22Rv1 (cell line): ENCODE measurements around the gene SLFN12L.

ENCODE experiments used
- ZFX ChIP-seq: fragments of 450-650 bp; IDR thresholded peaks from 2 replicates; pipeline ENCODE4 v1.6.1; 2017; ENCODE audit warnings: antibody characterized with exemption, borderline replicate concordance
- TF ChIP-seq, protein P1 (sequence below): fragments of 450-650 bp; IDR thresholded peaks from 2 replicates; pipeline ENCODE4 v1.5.1; 2017; ENCODE audit warnings: mild to moderate bottlenecking

- TF ChIP-seq, protein P1, sequence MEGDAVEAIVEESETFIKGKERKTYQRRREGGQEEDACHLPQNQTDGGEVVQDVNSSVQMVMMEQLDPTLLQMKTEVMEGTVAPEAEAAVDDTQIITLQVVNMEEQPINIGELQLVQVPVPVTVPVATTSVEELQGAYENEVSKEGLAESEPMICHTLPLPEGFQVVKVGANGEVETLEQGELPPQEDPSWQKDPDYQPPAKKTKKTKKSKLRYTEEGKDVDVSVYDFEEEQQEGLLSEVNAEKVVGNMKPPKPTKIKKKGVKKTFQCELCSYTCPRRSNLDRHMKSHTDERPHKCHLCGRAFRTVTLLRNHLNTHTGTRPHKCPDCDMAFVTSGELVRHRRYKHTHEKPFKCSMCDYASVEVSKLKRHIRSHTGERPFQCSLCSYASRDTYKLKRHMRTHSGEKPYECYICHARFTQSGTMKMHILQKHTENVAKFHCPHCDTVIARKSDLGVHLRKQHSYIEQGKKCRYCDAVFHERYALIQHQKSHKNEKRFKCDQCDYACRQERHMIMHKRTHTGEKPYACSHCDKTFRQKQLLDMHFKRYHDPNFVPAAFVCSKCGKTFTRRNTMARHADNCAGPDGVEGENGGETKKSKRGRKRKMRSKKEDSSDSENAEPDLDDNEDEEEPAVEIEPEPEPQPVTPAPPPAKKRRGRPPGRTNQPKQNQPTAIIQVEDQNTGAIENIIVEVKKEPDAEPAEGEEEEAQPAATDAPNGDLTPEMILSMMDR = no peak
- TF ChIP-seq ZFX = no peak
Measured at GRCh38 chr17:35548978-35549377, 11.5 kb upstream of the SLFN12L start.
